NK-92 (cell line): ENCODE measurements around the gene FZD4.
"Not testable (repeated sequence)": the region's sequence is repeated elsewhere in the genome, so short reads cannot be mapped to it uniquely, and the experiment has no call there.

Source experiments
- DNase-seq: peaks from one replicate; lab custom pipeline; 2025; ENCODE audit not compliant: unreplicated experiment; lab: John Stamatoyannopoulos, UW

FZD4 gene

DNA sequence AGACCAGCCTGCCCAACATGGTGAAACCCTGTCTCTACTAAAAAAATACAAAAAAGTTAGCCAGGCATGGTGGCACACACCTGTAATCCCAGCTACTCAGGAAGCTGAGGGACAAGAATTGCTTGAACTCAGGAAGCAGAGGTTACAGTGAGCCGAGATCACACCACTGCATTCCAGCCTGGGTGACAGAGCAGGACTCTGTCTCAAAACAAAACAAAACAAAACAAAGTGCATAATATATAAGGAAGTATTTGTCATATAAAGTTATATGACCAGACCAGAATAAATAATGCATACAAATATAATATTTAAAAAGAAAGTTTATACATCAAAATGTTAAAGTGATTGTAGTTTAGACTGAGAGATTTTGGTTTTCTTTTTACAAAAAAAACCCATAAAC is 39.3 kb downstream of the FZD4 start:
- not testable (repeated sequence) for DNase-seq

DNA sequence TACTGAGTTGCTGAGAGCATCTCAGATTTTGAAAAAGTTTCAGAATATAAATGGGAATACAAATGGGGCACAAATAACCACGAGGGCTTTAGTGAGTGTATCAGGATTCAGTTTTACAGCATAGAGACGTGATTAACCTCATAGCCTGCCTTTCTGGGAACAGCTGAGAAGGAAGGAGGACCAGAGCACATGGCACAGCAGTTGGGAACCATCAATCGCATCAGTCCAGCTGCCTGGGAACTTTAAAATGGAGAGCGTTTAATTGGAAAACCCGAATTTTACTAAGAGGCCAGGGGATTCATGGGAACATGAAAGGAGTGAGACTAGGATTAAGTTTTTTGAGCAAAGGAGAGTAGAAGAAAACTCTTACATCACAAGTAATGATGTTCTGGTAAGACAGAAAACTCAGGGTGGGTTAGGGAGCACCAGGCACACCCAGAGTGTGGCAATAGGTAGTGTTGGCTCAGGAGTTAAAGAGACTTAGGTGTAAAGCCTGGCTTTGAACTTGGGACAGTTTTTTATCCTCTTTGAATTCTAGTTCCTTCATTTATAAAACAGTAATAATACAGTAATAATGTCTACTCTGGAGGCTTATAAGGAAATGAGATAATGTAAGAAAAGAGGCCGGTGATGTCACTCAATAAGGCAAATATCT is 40.2 kb downstream of the FZD4 start:
- no peak for DNase-seq

DNA sequence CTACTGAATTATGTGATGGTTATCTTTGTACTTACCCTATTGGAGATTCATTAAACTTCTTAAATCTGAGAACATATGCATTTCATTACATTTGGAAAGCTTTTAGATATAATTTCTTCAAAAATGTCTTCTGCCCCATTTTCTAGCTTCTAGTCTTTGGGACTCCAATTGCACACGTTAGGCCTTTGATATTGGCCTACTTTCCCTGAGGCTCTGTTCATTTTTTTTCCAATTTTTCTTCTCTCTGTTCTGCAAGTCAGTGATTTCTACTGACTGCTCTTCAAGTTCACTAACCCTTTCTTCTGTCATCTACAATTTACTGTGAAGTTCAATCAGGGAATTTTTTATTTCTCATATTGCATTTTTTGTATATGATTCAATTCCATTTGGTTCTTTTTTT is 43.0 kb downstream of the FZD4 start:
- no peak for DNase-seq

DNA sequence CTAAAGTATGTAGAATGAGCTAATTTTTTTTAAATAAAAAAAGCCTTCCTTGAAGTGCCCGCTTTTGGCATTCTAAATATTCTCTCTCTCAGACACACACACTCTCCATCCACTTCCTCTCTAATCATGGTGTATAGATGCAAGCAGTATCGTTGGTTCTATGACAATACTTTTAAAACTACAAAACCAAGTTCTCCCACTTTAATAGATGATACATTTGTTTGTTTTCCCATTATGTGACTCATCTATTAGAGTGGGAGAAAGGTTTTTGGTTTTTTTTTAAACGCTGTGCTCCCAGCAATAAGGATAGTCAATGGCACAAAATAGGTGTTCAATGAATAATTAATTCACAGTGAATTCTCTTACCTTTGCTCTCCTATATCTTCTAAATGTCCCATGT is 44.6 kb downstream of the FZD4 start:
- no peak for DNase-seq

DNA sequence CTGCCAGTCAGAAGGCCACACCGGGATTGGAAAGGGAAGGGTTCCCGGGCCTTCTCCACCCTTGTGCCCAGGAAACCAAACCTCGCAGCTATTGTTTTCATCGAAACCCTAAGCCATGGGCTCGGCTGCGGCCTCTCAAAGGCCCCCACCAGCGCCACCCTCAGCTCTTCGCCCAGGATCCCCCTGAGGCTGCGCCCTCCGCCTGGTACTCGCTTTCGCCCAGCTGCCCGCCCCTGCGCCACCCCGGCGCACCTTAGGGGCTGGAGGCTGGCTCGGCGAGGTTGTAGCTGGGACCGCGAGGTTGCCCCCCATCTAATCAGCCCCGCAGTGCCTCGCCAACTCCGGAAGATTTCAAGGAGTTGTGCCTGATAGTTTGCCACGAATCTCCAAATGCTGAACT is 49.0 kb downstream of the FZD4 start:
- DNase-seq = no peak

DNA sequence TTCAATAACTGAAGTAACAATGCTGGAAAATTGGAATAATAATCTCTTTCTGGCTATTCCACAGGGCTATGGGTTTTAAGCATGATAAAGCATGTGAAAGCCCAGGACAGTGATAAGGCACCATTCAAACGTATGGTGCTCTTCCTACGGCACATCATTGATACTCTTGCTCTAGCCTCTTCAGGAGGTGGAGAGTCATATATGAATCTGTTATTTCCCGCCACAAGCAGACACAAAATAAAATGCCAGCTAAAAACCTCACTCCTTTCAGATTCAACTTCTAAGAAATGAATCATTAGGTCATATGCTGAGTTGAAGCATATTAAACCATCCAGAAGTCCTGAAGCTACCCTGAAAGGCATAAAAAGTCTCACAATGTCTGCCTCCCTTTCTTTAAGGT is 49.9 kb downstream of the FZD4 start:
- no peak for DNase-seq

DNA sequence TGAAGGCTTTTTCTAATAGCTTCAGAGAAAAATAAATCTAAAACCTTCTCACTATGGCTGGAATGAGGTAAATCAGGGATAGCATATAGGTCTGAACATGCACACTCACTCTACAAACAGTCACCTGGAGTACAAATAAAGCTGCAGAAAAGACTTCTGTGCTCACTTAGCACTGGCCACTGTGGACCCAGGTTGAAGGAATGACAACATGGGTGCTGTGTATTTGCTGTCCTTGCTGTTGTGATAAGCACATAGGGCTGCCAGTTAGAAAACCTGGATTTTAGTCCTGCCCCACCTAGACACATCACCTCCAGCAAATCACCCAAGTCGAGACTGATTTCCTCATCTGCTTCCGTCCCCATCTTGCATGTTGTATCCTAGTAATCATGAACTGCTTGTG is 51.2 kb downstream of the FZD4 start:
- DNase-seq = no peak

DNA sequence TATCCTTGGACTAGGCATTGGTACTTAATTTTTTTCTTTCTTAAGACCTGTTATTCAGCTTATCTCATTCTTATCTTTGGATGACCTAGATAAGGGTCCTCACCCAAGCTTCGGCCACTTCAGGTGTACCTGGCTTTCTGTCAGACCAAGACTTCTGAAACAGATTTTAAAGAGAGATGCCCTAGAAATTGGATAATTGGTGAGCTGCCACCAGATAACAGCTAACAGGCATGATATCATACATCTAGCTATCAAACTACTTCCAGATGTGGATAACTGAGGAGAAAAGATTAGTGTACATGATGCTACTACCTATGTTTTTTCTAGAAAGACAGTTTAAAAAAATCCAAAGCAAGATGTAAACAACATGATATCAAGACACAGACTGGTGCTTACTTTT is 52.9 kb downstream of the FZD4 start:
- DNase-seq = no peak

DNA sequence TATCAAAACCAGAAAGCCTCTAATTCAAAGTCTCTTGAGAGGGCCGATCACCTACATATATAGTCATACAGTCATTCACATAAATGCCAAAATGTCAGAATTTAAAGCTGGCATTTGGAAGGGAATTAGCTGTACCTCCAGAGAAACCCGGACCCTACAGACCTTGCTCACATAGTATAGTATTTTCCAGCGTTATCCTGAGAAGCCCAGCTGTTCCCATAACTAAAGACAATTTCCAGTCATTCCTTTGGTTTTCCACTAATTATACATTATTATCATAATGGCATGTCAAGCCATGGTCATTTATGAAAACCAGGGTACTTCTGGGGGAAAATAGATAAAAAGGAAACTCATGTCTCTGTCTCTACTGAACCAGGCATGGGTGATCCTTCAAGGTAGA is 53.6 kb downstream of the FZD4 start:
- no peak for DNase-seq

DNA sequence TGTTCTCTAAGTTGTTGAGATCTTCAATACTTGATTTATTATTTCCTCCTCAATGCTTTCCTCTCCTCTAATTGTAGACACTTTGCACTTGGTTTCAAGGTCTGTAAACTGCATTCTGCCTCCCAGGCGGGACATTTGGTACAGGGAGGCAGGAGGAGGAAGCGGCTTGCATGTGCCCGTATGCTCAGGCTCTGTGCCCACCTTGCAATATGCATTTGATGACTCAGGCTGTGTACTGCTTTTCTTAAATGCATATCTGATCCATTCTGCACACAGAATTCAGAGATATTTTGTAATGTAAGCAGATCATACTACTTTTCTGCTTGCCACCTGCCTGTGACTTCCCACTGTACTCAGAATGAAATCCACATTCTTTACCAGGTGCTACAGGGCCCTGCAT is 55.0 kb downstream of the FZD4 start:
- DNase-seq = no peak

DNA sequence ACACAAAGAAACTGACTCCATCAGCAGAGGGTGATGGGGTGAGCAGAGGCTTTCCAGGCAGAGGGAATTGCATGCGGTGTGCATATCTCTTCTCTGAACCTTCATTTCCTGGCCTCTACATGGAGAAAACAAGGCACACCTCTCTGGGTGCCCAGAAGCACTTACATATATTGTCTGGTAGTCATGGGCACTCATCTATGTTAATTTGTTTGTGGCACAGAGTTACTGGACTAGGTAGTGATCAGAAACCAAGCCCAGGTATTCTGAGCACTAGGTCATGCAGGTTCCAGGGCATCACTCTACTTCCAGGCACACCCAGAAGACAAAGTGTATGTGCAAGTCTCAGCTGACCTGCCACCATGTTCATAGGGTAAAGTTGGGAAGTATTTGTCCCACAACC is 56.5 kb downstream of the FZD4 start:
- DNase-seq = no peak

DNA sequence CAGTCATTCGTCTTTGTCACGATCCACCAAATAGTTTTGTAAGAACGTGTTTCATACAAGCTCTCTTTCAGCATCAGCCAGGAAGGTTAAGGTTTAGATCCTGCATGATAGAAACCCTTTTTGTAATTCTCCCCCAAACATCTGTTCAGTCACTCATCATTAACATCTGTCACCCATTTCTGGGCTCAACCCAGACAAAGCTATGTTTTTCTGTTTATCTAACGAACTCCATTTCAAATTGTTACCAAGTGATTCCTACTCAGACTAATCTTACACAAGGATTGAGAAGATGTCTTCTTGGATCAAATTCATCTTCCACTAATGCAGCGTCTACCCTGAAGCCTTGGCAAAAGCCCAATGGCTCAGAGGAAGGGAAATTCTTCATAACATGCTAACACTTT is 58.8 kb downstream of the FZD4 start:
- no peak for DNase-seq
